ENCODE measurements around the gene CEP97. TPM values are rescaled to one million over a fixed set of nuclear protein-coding genes. Genes with fewer than 3 reads are reported as not detected.

The CEP97 gene
- total RNA-seq, 1 experiment from 2014 or later, result 12.0 TPM

DNA sequence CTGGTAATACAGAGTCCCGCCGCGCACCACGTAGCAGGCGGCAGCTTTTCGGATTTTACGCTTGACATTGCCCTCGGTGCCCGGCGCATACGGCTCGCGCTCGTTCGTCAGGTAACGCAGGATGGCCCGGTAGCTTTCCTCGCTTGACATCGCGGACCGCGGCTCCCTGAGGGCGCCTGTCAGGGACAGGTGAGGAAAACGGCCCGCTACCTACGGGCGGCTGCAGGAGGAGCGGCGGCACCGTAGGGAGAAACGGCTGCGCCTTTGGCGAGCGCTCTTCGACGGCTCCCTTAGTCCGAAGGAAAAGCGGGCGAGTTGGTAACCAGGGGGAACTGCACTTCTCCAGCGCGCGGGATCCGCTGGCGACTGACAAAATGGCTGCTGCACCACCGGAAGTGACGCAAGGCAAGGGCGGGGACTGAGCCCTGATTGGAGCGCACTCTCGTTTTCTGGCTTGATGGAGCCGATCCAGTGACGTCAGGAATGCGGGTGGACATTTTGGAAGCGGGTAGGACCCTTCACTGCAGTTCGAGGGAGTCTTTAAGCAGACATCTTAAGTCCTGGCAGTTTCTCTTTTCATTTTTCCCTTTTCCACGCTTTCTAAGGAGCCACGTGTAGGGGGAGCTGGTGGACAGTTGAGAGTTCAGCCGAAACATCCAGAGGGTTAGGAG is 47.5 kb upstream of the CEP97 start, which contains the start of gene ZBTB11:
ZBTB11 (minus strand) TSS at position 368 of the 671 bp plus-strand sequence; CDS start at position 150, 218 bp downstream.
- no peaks in the 10 kb centered on the region for H3K27me3 Mint-ChIP-seq (ENCODE audit: low read depth)
- ChIA-PET CTCF (interaction anchor here (0.5 to 4.2 kb wide), 8 partner anchors 8 to 103 kb away, joined by 3 to 23 read pairs (median 6); partner anchors contain the start of genes CEP97, PCNP and RPL24), POLR2A (interaction anchor here (0.8 to 3.7 kb wide), 10 partner anchors 8 to 180 kb away, joined by 3 to 34 read pairs (median 4); partner anchors contain the start of genes CEP97, NFKBIZ, PCNP and RPL24)
- peaks cover 28% of the 10 kb centered on the region for H3K4me1 Mint-ChIP-seq
- no peaks in the 10 kb centered on the region for H3K9me3 Mint-ChIP-seq
- H3K4me3 Mint-ChIP-seq, result peak within 1 kb of the TSS; percentile 95
- ATAC-seq, result peak; percentile 68
- peak; percentile 100 for DNase-seq (ENCODE audit: low spot score)
- peaks cover 19% of the 10 kb centered on the region for H3K36me3 Mint-ChIP-seq
- peak within 1 kb of the TSS; percentile 98 for H3K27ac Mint-ChIP-seq
- TF ChIP-seq, protein P1, sequence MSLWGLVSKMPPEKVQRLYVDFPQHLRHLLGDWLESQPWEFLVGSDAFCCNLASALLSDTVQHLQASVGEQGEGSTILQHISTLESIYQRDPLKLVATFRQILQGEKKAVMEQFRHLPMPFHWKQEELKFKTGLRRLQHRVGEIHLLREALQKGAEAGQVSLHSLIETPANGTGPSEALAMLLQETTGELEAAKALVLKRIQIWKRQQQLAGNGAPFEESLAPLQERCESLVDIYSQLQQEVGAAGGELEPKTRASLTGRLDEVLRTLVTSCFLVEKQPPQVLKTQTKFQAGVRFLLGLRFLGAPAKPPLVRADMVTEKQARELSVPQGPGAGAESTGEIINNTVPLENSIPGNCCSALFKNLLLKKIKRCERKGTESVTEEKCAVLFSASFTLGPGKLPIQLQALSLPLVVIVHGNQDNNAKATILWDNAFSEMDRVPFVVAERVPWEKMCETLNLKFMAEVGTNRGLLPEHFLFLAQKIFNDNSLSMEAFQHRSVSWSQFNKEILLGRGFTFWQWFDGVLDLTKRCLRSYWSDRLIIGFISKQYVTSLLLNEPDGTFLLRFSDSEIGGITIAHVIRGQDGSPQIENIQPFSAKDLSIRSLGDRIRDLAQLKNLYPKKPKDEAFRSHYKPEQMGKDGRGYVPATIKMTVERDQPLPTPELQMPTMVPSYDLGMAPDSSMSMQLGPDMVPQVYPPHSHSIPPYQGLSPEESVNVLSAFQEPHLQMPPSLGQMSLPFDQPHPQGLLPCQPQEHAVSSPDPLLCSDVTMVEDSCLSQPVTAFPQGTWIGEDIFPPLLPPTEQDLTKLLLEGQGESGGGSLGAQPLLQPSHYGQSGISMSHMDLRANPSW (CRISPR knock-in tag; conservative IDR thresholded peaks at IDR 0.05; ENCODE audit: low read depth), result no peak
- TF ChIP-seq RELA (CRISPR knock-in tag; IDR thresholded peaks at IDR 0.05; ENCODE audit: borderline replicate concordance) (no peak), ZNF263 (CRISPR knock-in tag; IDR thresholded peaks at IDR 0.05; ENCODE audit: low read depth) (no peak), ZNF232 (CRISPR knock-in tag; IDR thresholded peaks at IDR 0.05) (peak; percentile 53; the same call in 1 of the 2 replicates), GTF2I (CRISPR knock-in tag; conservative IDR thresholded peaks at IDR 0.05) (no peak), ZNF317 (CRISPR knock-in tag; IDR thresholded peaks at IDR 0.05; ENCODE audit: borderline replicate concordance, low read depth) (no peak), GRHL2 (CRISPR knock-in tag; IDR thresholded peaks at IDR 0.05; ENCODE audit: insufficient replicate concordance, severe bottlenecking) (no peak), ZNF671 (CRISPR knock-in tag; IDR thresholded peaks at IDR 0.05) (no peak), KAT7 (CRISPR knock-in tag; IDR thresholded peaks at IDR 0.05; ENCODE audit: borderline replicate concordance) (no peak), ZNF416 (CRISPR knock-in tag; IDR thresholded peaks at IDR 0.05) (no peak), FOXK1 (CRISPR knock-in tag; IDR thresholded peaks at IDR 0.05) (no peak; the same call in 1 of the 2 replicates), TP53 (CRISPR knock-in tag; IDR thresholded peaks at IDR 0.05) (no peak), NR2C2 (CRISPR knock-in tag; IDR thresholded peaks at IDR 0.05) (no peak), TEAD4 (CRISPR knock-in tag; IDR thresholded peaks at IDR 0.05) (no peak), NFATC4 (CRISPR knock-in tag; IDR thresholded peaks at IDR 0.05) (no peak), CBFB (CRISPR knock-in tag; IDR thresholded peaks at IDR 0.05; ENCODE audit: low read depth) (no peak)
- TF ChIP-seq, protein P2, sequence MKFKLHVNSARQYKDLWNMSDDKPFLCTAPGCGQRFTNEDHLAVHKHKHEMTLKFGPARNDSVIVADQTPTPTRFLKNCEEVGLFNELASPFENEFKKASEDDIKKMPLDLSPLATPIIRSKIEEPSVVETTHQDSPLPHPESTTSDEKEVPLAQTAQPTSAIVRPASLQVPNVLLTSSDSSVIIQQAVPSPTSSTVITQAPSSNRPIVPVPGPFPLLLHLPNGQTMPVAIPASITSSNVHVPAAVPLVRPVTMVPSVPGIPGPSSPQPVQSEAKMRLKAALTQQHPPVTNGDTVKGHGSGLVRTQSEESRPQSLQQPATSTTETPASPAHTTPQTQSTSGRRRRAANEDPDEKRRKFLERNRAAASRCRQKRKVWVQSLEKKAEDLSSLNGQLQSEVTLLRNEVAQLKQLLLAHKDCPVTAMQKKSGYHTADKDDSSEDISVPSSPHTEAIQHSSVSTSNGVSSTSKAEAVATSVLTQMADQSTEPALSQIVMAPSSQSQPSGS (CRISPR knock-in tag; IDR thresholded peaks at IDR 0.05; ENCODE audit: borderline replicate concordance, low read depth), result 0 out of 2 replicates have a peak, but pooled peaks have one; percentile 61
- TF ChIP-seq, protein P3, sequence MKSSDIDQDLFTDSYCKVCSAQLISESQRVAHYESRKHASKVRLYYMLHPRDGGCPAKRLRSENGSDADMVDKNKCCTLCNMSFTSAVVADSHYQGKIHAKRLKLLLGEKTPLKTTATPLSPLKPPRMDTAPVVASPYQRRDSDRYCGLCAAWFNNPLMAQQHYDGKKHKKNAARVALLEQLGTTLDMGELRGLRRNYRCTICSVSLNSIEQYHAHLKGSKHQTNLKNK (CRISPR knock-in tag; IDR thresholded peaks at IDR 0.05), result no peak
- TF ChIP-seq, protein P4, sequence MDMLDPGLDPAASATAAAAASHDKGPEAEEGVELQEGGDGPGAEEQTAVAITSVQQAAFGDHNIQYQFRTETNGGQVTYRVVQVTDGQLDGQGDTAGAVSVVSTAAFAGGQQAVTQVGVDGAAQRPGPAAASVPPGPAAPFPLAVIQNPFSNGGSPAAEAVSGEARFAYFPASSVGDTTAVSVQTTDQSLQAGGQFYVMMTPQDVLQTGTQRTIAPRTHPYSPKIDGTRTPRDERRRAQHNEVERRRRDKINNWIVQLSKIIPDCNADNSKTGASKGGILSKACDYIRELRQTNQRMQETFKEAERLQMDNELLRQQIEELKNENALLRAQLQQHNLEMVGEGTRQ (CRISPR knock-in tag; IDR thresholded peaks at IDR 0.05), result peak; percentile 33; the same call in 1 of the 2 replicates
- TF ChIP-seq, protein P5, sequence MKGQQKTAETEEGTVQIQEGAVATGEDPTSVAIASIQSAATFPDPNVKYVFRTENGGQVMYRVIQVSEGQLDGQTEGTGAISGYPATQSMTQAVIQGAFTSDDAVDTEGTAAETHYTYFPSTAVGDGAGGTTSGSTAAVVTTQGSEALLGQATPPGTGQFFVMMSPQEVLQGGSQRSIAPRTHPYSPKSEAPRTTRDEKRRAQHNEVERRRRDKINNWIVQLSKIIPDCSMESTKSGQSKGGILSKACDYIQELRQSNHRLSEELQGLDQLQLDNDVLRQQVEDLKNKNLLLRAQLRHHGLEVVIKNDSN (CRISPR knock-in tag; IDR thresholded peaks at IDR 0.05), result no peak; the same call in 1 of the 2 replicates
- TF ChIP-seq, protein P6, sequence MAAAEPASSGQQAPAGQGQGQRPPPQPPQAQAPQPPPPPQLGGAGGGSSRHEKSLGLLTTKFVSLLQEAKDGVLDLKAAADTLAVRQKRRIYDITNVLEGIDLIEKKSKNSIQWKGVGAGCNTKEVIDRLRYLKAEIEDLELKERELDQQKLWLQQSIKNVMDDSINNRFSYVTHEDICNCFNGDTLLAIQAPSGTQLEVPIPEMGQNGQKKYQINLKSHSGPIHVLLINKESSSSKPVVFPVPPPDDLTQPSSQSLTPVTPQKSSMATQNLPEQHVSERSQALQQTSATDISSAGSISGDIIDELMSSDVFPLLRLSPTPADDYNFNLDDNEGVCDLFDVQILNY (CRISPR knock-in tag; IDR thresholded peaks at IDR 0.05), result 0 out of 2 replicates have a peak, but pooled peaks have one; percentile 22
- TF ChIP-seq, protein P7, sequence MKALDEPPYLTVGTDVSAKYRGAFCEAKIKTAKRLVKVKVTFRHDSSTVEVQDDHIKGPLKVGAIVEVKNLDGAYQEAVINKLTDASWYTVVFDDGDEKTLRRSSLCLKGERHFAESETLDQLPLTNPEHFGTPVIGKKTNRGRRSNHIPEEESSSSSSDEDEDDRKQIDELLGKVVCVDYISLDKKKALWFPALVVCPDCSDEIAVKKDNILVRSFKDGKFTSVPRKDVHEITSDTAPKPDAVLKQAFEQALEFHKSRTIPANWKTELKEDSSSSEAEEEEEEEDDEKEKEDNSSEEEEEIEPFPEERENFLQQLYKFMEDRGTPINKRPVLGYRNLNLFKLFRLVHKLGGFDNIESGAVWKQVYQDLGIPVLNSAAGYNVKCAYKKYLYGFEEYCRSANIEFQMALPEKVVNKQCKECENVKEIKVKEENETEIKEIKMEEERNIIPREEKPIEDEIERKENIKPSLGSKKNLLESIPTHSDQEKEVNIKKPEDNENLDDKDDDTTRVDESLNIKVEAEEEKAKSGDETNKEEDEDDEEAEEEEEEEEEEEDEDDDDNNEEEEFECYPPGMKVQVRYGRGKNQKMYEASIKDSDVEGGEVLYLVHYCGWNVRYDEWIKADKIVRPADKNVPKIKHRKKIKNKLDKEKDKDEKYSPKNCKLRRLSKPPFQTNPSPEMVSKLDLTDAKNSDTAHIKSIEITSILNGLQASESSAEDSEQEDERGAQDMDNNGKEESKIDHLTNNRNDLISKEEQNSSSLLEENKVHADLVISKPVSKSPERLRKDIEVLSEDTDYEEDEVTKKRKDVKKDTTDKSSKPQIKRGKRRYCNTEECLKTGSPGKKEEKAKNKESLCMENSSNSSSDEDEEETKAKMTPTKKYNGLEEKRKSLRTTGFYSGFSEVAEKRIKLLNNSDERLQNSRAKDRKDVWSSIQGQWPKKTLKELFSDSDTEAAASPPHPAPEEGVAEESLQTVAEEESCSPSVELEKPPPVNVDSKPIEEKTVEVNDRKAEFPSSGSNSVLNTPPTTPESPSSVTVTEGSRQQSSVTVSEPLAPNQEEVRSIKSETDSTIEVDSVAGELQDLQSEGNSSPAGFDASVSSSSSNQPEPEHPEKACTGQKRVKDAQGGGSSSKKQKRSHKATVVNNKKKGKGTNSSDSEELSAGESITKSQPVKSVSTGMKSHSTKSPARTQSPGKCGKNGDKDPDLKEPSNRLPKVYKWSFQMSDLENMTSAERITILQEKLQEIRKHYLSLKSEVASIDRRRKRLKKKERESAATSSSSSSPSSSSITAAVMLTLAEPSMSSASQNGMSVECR (CRISPR knock-in tag; IDR thresholded peaks at IDR 0.05; ENCODE audit: borderline replicate concordance), result peak; percentile 82; the same call in 1 of the 2 replicates
- TF ChIP-seq, protein P8, sequence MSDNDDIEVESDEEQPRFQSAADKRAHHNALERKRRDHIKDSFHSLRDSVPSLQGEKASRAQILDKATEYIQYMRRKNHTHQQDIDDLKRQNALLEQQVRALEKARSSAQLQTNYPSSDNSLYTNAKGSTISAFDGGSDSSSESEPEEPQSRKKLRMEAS (CRISPR knock-in tag; IDR thresholded peaks at IDR 0.05), result peak; percentile 58; the same call in 1 of the 2 replicates

Measured in WTC11 (cell line).